ENCODE results near the gene PLA2G3.
"Not testable (repeated sequence)": the region's sequence is repeated elsewhere in the genome, so short reads cannot be mapped to it uniquely, and the experiment has no call there.

The PLA2G3 gene

DNA sequence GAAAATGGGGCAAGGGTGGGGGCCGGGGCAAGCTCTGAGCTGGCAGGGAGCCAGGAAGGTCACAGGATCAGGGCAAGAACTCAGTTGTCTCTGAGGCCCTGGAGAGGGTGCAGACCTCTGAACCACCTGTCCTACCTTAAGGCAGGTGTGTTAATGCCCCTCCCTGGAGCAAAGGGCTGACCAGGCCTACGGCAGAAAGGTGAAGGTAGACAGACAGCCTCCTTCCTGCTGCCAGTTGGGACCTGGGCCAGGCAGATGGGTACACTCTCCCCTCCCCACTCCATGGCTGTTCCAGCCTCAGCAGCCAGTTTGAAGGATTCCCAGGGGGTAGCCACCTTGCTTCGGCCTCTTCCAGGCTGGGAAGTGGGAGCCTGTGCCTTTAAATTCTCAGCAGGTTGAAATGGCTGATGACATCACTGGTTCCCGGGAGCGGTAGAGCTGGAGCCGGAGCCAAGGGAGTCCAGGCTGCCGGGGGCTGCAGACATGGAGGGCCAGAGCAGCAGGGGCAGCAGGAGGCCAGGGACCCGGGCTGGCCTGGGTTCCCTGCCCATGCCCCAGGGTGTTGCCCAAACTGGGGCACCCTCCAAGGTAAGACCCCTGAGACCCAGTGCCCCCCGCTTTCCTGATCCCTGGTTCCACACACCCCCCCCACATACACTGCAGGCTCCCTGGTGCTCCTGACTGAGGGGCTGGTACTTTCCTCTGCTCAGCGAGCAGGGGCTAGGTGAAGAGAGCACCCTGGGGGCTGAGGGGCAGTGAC is 17.6 kb downstream of the PLA2G3 start, which contains the start of gene INPP5J:
TSS of gene INPP5J (plus strand) at position 435 of the 760 bp plus-strand sequence. CDS start at position 484, 49 bp downstream.
- TF ChIP-seq, protein P1, sequence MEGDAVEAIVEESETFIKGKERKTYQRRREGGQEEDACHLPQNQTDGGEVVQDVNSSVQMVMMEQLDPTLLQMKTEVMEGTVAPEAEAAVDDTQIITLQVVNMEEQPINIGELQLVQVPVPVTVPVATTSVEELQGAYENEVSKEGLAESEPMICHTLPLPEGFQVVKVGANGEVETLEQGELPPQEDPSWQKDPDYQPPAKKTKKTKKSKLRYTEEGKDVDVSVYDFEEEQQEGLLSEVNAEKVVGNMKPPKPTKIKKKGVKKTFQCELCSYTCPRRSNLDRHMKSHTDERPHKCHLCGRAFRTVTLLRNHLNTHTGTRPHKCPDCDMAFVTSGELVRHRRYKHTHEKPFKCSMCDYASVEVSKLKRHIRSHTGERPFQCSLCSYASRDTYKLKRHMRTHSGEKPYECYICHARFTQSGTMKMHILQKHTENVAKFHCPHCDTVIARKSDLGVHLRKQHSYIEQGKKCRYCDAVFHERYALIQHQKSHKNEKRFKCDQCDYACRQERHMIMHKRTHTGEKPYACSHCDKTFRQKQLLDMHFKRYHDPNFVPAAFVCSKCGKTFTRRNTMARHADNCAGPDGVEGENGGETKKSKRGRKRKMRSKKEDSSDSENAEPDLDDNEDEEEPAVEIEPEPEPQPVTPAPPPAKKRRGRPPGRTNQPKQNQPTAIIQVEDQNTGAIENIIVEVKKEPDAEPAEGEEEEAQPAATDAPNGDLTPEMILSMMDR (conservative IDR thresholded peaks at IDR 0.05), result no peak

DNA sequence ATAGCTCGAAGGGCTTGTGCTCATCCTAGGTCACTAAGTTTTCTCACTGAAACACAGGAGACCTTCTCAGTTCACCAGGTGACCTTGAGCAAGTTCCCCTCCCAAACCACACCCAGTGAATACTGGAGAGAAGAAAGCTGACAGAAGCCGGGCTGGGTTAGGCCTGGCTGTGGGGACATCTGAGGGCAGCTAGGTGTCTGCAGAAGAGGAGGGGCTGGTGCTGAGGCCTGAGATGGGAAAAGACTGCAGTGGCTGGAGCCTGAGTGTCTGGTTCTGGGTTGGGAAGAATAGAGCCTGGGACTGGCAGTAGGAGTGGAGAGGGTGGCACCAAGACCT is 18.1 kb downstream of the PLA2G3 start:
- TF ChIP-seq, protein P1 (conservative IDR thresholded peaks at IDR 0.05), result no peak
- H3K27ac ChIP-seq, result peak overlapping the region; percentile 78

More for the DNA sequence above, 17.6 kb downstream of the PLA2G3 start, which contains the start of gene INPP5J:
- peak within 1 kb of the TSS; percentile 78 for H3K27ac ChIP-seq

DNA sequence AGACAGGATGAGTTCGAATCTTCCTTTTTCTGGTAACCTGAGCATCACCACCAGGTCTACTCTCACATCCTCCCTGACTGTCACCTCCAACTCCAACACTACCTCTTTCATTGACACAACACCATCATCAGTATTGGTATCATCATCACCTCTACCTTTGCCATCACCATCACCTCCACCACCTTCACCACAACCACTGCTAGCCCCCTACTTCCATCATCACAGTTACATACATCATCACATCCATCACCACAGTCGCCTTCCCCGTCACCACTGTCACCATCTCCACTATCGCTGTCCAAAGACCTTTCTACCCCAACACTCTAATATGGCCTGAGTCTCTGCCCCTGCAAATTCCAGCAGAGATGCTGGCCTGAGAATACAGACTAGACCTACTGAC is 18.9 kb downstream of the PLA2G3 start:
- TF ChIP-seq, protein P1 (conservative IDR thresholded peaks at IDR 0.05), result no peak
- H3K27ac ChIP-seq, result peak overlapping the region; percentile 78; the same call in 1 of the 2 replicates

DNA sequence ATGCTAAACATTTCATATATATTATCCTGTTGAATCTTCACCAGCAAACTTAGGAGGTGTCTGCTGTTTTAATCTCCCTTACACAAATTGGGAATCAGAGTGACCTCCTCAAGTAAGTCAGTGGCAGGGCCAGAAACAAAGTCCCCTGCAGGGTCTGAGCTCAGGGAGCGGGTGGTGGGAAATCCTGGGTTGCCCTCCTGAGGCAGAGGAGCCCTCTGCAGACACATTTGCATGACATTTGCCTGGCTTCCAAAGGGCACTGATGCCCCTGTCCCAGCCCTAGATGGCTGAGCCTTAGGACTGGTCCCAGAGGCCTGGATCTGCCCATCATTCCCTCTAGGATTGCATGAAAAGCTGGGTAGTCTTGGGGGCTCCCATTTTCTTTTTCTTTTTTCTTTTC is 19.7 kb downstream of the PLA2G3 start:
- TF ChIP-seq, protein P1 (conservative IDR thresholded peaks at IDR 0.05), result no peak
- H3K27ac ChIP-seq, result no peak overlapping the region

DNA sequence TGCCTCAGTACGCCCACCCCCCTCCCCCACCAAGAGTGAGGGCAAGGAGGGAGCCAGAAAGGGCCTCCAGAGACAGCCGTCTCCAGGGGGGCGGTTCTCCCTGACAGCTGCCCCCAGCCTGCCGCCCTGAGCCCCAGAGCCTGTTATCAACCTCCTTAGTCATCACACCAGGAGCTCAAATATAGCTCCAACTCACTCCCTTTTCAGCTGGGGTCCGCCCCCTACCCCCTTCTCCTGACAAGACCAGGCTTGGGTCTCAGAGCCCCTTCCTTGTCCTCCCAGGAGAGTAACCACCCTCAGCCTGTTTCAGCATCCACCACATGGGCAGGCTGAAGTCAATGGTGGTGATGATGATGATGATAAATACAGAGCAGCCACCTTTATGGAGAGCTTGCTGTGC is 20.1 kb downstream of the PLA2G3 start:
- TF ChIP-seq, protein P1 (conservative IDR thresholded peaks at IDR 0.05), result no peak

DNA sequence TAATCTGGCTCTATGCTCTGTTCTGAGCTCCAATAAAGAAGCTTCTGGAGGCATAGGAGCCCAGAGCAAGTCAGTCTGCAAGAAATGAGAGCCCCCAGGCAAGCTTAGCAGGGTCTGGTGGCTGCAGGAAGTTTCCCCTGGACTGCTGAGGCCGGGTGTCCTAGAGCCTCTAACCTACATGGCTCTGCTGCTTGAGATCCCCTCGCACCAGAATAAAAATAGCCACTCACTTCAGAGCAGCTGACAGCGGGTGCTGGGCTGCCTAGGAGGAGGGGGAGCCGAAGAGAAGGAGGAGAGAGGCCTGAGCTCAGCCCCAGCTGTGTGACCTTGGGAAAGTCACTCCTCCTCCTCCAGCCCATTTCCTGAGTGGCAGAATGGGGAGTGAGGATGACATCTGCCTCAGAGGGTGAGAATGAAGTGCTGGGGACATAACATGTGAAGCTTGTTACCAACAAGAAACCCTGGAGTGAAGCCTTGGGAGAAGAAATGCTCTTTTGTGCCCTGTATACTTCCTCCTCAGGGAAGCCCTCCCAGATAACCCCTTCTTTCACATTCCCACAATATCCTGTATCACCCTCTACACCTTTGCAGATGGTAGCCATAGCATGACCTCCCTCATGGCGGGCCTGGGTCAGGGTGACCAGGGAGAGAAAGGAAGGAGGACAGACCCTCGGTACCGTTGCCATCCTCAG is 21.1 kb downstream of the PLA2G3 start:
- TF ChIP-seq, protein P1 (conservative IDR thresholded peaks at IDR 0.05), result no peak
- H3K27ac ChIP-seq, result no peak overlapping the region

More for the DNA sequence above, 20.1 kb downstream of the PLA2G3 start:
- no peak overlapping the region for H3K27ac ChIP-seq

DNA sequence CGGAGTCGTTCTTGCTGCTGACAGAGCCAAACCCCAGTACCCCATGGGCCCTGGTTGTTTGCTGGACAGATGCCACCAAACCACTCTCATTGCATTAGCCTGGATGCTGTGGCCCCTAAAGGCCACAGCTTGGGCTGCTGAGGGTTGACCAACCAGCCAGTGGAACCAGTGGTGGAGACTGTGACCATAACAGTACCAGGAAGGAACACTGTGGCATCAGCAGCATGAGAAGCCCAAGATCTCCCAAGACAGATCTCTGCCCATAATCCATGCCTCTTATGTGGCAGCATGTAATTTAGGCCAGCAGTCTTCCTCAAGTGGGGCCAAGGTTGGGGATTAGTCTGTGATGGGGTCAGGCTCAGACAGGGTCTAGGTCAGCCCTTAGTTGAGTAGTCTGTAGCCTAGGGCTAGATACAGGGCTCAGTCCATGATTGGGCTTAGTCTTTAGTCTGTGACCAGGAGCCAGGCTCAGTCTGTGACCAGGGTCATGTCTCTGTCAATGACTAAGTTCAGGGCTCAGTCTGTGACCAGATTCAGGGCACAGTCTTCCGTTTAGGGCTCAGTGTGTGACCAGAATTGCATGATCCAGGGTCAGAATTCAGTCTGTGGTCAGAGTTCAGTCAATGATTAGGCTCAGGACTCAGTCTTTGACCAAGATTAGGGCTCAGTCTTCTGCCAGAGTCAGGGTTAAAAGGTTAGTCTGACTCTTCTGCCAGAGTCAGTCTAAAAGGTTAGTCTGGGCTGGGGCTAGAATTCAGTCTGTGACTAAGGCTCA is 22.1 kb downstream of the PLA2G3 start:
- TF ChIP-seq, protein P1 (conservative IDR thresholded peaks at IDR 0.05), result no peak

DNA sequence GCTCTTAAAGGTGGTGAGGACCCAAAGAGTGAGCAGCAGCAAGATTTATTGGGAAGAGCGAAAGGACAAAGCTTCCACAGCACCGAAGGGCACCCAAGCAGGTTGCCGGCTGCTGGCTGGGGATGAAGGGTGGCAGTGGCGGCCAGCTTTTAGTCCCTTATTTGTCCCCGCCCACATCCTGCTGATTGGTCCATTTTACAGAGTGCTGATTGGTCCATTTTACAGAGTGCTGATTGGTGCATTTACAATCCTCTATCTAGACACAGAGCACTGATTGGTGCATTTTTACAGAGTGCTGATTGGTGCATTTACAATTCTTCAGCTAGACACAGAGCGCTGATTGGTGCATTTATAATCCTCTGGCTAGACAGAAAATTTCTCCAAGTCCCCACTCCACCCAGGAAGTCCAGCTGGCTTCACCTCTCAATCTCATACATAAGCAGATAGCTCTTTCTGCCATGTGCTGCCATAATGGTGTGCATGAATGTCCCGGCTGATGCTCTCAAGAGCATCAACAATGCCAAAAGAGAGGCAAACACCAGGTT is 27.7 kb downstream of the PLA2G3 start:
- H3K27ac ChIP-seq, result not testable (repeated sequence)

More for the DNA sequence above, 22.1 kb downstream of the PLA2G3 start:
- no peak overlapping the region for H3K27ac ChIP-seq
